Endothelial cell of umbilical vein (primary cell): Measurements from ENCODE around the gene PDE7B.

ENCODE experiments used
- EZH2 ChIP-seq: IDR thresholded peaks from 2 replicates; pipeline ENCODE4 v1.6.1; 2012; ENCODE audit warnings: borderline replicate concordance, low read depth, mild to moderate bottlenecking, moderate library complexity, low read length, inconsistent platforms; ENCODE audit not compliant: severe bottlenecking
- MYC ChIP-seq: IDR thresholded peaks from one replicate; pipeline ENCODE4 v1.6.1; 2011; ENCODE audit warnings: mild to moderate bottlenecking, low read depth, low read length
- TF ChIP-seq, protein P1 (sequence below), 2 donors: IDR thresholded peaks; 1 replicate in 1 of 2; 2 replicates in 1 of 2; pipeline ENCODE4 v1.5.1; 2011; ENCODE audit warnings: low read length in 2 of 2, mild to moderate bottlenecking in 2 of 2, moderate library complexity in 2 of 2, control low read depth in 1 of 2, inconsistent platforms in 1 of 2, low read depth in 1 of 2; ENCODE audit not compliant: insufficient read depth in 1 of 2; ENCODE audit errors: extremely low read depth in 1 of 2

DNA sequence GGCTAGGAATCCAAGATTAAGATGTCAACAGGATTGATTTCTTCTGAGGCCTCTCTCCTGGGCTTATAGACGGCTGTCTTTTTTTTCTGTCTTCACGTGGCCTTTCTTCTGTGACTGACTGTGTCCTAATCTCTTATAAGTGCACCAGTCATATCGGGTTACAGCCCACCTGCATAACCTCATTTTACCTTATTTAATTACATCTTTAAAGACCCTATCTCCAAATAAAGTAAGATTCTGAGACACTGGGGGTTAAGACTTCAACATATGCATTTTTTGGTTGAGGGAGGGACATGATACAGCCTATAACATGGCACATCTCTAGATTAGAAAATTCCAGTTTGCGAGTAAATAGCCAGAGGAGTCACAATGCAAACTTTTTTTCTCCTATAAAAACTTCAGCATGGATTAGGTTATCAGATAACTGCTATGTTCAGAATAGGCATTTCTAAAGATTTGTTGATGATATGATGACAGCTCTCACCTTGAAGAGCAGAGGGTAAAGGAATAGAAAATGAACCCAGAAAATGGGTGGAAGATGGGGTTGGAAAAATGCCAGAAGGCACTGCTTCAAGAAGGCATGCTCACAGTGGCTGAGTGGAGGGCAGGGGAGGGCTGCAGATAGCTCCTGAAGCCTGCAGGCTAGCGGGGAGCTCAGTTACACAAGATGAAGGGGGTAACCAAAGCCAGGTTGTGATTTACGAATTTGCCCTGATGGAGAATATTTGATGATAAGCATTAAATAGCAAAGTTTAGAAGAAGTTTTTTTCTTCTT, 8.7 kb upstream of the PDE7B start:
- TF ChIP-seq EZH2, result no peak
- TF ChIP-seq, protein P1, sequence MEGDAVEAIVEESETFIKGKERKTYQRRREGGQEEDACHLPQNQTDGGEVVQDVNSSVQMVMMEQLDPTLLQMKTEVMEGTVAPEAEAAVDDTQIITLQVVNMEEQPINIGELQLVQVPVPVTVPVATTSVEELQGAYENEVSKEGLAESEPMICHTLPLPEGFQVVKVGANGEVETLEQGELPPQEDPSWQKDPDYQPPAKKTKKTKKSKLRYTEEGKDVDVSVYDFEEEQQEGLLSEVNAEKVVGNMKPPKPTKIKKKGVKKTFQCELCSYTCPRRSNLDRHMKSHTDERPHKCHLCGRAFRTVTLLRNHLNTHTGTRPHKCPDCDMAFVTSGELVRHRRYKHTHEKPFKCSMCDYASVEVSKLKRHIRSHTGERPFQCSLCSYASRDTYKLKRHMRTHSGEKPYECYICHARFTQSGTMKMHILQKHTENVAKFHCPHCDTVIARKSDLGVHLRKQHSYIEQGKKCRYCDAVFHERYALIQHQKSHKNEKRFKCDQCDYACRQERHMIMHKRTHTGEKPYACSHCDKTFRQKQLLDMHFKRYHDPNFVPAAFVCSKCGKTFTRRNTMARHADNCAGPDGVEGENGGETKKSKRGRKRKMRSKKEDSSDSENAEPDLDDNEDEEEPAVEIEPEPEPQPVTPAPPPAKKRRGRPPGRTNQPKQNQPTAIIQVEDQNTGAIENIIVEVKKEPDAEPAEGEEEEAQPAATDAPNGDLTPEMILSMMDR (IDR thresholded peaks at IDR 0.05; ENCODE audit: extremely low read depth in 1 of 2, insufficient read depth in 1 of 2, low read depth in 1 of 2, low read length in 2 of 2), result no peak
- TF ChIP-seq MYC, result no peak
